Panc1 (cell line): Measurements from ENCODE around the gene ZNF446. TPM values are rescaled to one million over a fixed set of nuclear protein-coding genes. Genes with fewer than 3 reads are reported as not detected.

Experiments
- ATAC-seq: fragments of 200-7000 bp; cut with Tn5 transposase; 2 replicates; pipeline ENCODE4 v1.9.1; 2020; ENCODE audit warnings: mild to moderate bottlenecking, moderate library complexity
- BruUV-seq: library from RNA; stranded (reverse); fragments of 400-500 nt; replicated peaks from 2 replicates; lab custom pipeline; 2021; lab: Mats Ljungman, UMichigan
- CTCF ChIA-PET: fragments of 300-600 bp; sonication (Branson Sonifier 250); formaldehyde crosslinking; loops from one replicate; lab custom pipeline; 2022; ENCODE audit warnings: antibody characterized with exemption; lab: Charles Lee
- POLR2A ChIA-PET: fragments of 300-600 bp; sonication (Branson Sonifier 250); formaldehyde crosslinking; loops from one replicate; lab custom pipeline; 2022; ENCODE audit warnings: antibody characterized with exemption; lab: Charles Lee
- DNase-seq: peaks from one replicate; pipeline ENCODE4 v3.0.0-alpha.2; 2010; ENCODE audit warnings: low read depth, low spot score
- H3K27ac ChIP-seq: 2 replicates; pipeline ENCODE4 v1.5.1; 2011; ENCODE audit warnings: mild to moderate bottlenecking, low read length, inconsistent platforms
- H3K27me3 ChIP-seq: fragments of 200-500 bp; sonication (Bioruptor generic); 2 replicates; pipeline ENCODE4 v1.6.0; 2014; ENCODE audit warnings: low read length, inconsistent platforms; ENCODE audit not compliant: control insufficient read depth, insufficient read depth
- H3K36me3 ChIP-seq: fragments of 200-500 bp; sonication (Bioruptor generic); 2 replicates; pipeline ENCODE4 v1.5.1; 2014; ENCODE audit warnings: inconsistent platforms, mild to moderate bottlenecking, low read length, moderate library complexity; ENCODE audit not compliant: control insufficient read depth, insufficient read depth
- H3K4me1 ChIP-seq: 2 replicates; pipeline ENCODE4 v1.5.1; 2011; ENCODE audit warnings: inconsistent platforms, mild to moderate bottlenecking, low read length, moderate library complexity; ENCODE audit not compliant: control insufficient read depth, insufficient read depth
- H3K4me3 ChIP-seq, 2 experiments: 2 replicates each; pipeline ENCODE4 v1.5.1; 2011 to 2012; ENCODE audit warnings: low read depth in 2 of 2, low read length in 2 of 2, mild to moderate bottlenecking in 2 of 2, inconsistent platforms in 1 of 2, moderate library complexity in 1 of 2
- H3K9me3 ChIP-seq: fragments of 200-500 bp; sonication (Bioruptor generic); 2 replicates; pipeline ENCODE4 v1.5.1; 2014; ENCODE audit warnings: low read depth, mild to moderate bottlenecking, inconsistent platforms, low read length, moderate library complexity; ENCODE audit not compliant: control insufficient read depth, insufficient read depth
- CTCF ChIP-seq: fragments of 450-650 bp; IDR thresholded peaks from 2 replicates; pipeline ENCODE4 v1.5.1; 2017; ENCODE audit warnings: mild to moderate bottlenecking
- POLR2AphosphoS5 ChIP-seq: IDR thresholded peaks from 2 replicates; pipeline ENCODE4 v1.6.1; 2012; ENCODE audit warnings: mild to moderate bottlenecking, low read depth, low read length, moderate library complexity
- REST ChIP-seq, 2 experiments: IDR thresholded peaks; 2 replicates each; pipeline ENCODE4 v1.6.1; 2011 to 2012; ENCODE audit warnings: low read depth in 2 of 2, control low read depth in 1 of 2, low read length in 1 of 2, mild to moderate bottlenecking in 1 of 2, moderate library complexity in 1 of 2; ENCODE audit not compliant: insufficient read depth in 1 of 2
- SIN3A ChIP-seq: IDR thresholded peaks from 2 replicates; pipeline ENCODE4 v1.6.1; 2012; ENCODE audit warnings: low read depth, mild to moderate bottlenecking, low read length, moderate library complexity, borderline replicate concordance; ENCODE audit not compliant: insufficient read depth
- TCF7L2 ChIP-seq: IDR thresholded peaks from 2 replicates; pipeline ENCODE4 v1.6.1; 2011; ENCODE audit warnings: mild to moderate bottlenecking, low read depth, low read length, inconsistent platforms
- in situ Hi-C: cut with HindIII; loops from 2 replicates; pipeline ENCODE4 v1.10.0; 2016; ENCODE audit warnings: low sequenced_read_pairs, low pct_unique_long_range_greater_than_20kb
- intact Hi-C: fragments of 100-400 bp; cut with micrococcal nuclease; formaldehyde crosslinking; loops from one replicate; pipeline ENCODE4 v1.10.0; 2022; ENCODE audit not compliant: unreplicated experiment
- total RNA-seq: library from RNA; stranded (reverse); gene quantifications from one replicate; pipeline ENCODE4 v1.2.1, GENCODE V29; 2021; ENCODE audit not compliant: unreplicated experiment

ZNF446 gene
- total RNA-seq, 1 experiment from 2014 or later = 20.7 TPM

GRCh38 chr19:58479303-58479702, 3.2 kb downstream of the ZNF446 start:
- DNase-seq (no peak), ATAC-seq (no peak)
- no TSS peak for BruUV-seq
- in situ Hi-C loops = no loop called here
- H3K27ac ChIP-seq = no peak overlapping the region
- no peaks in the 10 kb centered on the region for H3K27me3 ChIP-seq
- intact Hi-C loops = no loop called here
- TF ChIP-seq POLR2AphosphoS5 = no peak
- TF ChIP-seq REST (IDR thresholded peaks at IDR 0.05; ENCODE audit: insufficient read depth in 1 of 2, low read depth in 2 of 2, low read length in 1 of 2) = no peak
- no peak for TF ChIP-seq CTCF
- TF ChIP-seq SIN3A = no peak
- TF ChIP-seq TCF7L2 = no peak
- ChIA-PET CTCF (no interaction called here), POLR2A (no interaction called here)
- H3K9me3 ChIP-seq = no peaks in the 10 kb centered on the region
- H3K4me3 ChIP-seq = no peak overlapping the region
- H3K36me3 ChIP-seq = no peaks in the 10 kb centered on the region
- peaks cover 14% of the 10 kb centered on the region for H3K4me1 ChIP-seq

GRCh38 chr19:58479736-58480480, 3.8 kb downstream of the ZNF446 start:
- BruUV-seq = no TSS peak
- POLR2A ChIA-PET = no interaction called here
- no peak overlapping the region for H3K4me3 ChIP-seq
- H3K36me3 ChIP-seq = no peaks in the 10 kb centered on the region
- CTCF ChIA-PET = no interaction called here
- H3K27ac ChIP-seq = no peak overlapping the region
- intact Hi-C loops = no loop called here
- no peaks in the 10 kb centered on the region for H3K9me3 ChIP-seq
- peaks cover 8% of the 10 kb centered on the region for H3K4me1 ChIP-seq
- no peaks in the 10 kb centered on the region for H3K27me3 ChIP-seq
- ATAC-seq = no peak
- DNase-seq = no peak
- in situ Hi-C loops = no loop called here
- no peak for TF ChIP-seq SIN3A
- TF ChIP-seq POLR2AphosphoS5 = no peak
- no peak for TF ChIP-seq CTCF
- no peak for TF ChIP-seq REST (IDR thresholded peaks at IDR 0.05; ENCODE audit: insufficient read depth in 1 of 2, low read depth in 2 of 2, low read length in 1 of 2)
- TF ChIP-seq TCF7L2 = no peak
